HG02571 (cell line): ENCODE measurements around the gene IZUMO4.
A peak's percentile ranks its signal among the peaks of the same experiment; 100 is the strongest.
"Not testable (repeated sequence)": the region's sequence is repeated elsewhere in the genome, so short reads cannot be mapped to it uniquely, and the experiment has no call there.

Source experiments
- ATAC-seq: cut with Tn5 transposase; IDR thresholded peaks from one replicate; pipeline ENCODE4 v1.9.1; 2021; ENCODE audit warnings: mild to moderate bottlenecking, moderate library complexity; ENCODE audit not compliant: unreplicated experiment

Gene IZUMO4

GRCh38 chr19:2080336-2080988 lies 16.3 kb upstream of the IZUMO4 start:
- ATAC-seq: no peak

GRCh38 chr19:2081873-2082810 lies 14.6 kb upstream of the IZUMO4 start:
- ATAC-seq: no peak

GRCh38 chr19:2083174-2083854 lies 13.4 kb upstream of the IZUMO4 start:
- ATAC-seq: no peak

- peak; percentile 31 for ATAC-seq
Observed at GRCh38 chr19:2084993-2085720, 11.6 kb upstream of the IZUMO4 start.

GRCh38 chr19:2086695-2087620 lies 9.8 kb upstream of the IZUMO4 start:
- not testable (repeated sequence) for ATAC-seq

GRCh38 chr19:2087621-2088100 lies 9.1 kb upstream of the IZUMO4 start:
- ATAC-seq: no peak

GRCh38 chr19:2089001-2089711 lies 7.6 kb upstream of the IZUMO4 start:
- ATAC-seq: no peak

GRCh38 chr19:2089727-2090053 lies 7.0 kb upstream of the IZUMO4 start:
- ATAC-seq: no peak

- ATAC-seq: not testable (repeated sequence)
Observed at GRCh38 chr19:2091926-2092525, 4.7 kb upstream of the IZUMO4 start.

GRCh38 chr19:2096034-2096479 lies 658 bp upstream of the IZUMO4 start, which contains the start of gene MOB3A:
Gene MOB3A, minus strand, starts transcription at chr19:2096326. Its CDS starts 17,766 bp downstream, at chr19:2078560.
- ATAC-seq: peak; percentile 24

- ATAC-seq: peak; percentile 0
Observed at GRCh38 chr19:2097203-2097885, 629 bp downstream of the IZUMO4 start.

- ATAC-seq: no peak
Observed at GRCh38 chr19:2097886-2098327, 1.2 kb downstream of the IZUMO4 start.

- ATAC-seq: no peak
Observed at GRCh38 chr19:2099054-2099501, 2.4 kb downstream of the IZUMO4 start.

- ATAC-seq: no peak
Observed at GRCh38 chr19:2099937-2100718, 3.4 kb downstream of the IZUMO4 start.

GRCh38 chr19:2100719-2101061 lies 4.0 kb downstream of the IZUMO4 start:
- ATAC-seq: no peak

- no peak for ATAC-seq
Observed at GRCh38 chr19:2101417-2102335, 5.0 kb downstream of the IZUMO4 start.
